Measurements from ENCODE around the gene CYP24A1. TPM values are rescaled to one million over a fixed set of nuclear protein-coding genes. Genes with fewer than 3 reads are reported as not detected.

Gene CYP24A1
- total and polyA plus RNA-seq, 2 of the 13 experiments (the other 11 are each of a cell fraction or from before 2014, with no cell fraction given) = 9.4 to 32.7 TPM

GRCh38 chr20:54199721-54200176 is 26.0 kb upstream of the CYP24A1 start (continued):
- TF ChIP-seq E2F2 (CRISPR knock-in tag; IDR thresholded peaks at IDR 0.05; ENCODE audit: borderline replicate concordance) = no peak
- no peak for TF ChIP-seq ZNF513 (CRISPR knock-in tag; conservative IDR thresholded peaks at IDR 0.05)
- TF ChIP-seq SRF (IDR thresholded peaks at IDR 0.05; ENCODE audit: low read depth, low read length) = peak; percentile 37; the same call in 1 of the 2 replicates
- TF ChIP-seq THYN1 (CRISPR knock-in tag; IDR thresholded peaks at IDR 0.05; ENCODE audit: borderline replicate concordance, low read depth) = no peak
- TF ChIP-seq TEF (CRISPR knock-in tag; IDR thresholded peaks at IDR 0.05) = no peak
- TF ChIP-seq ZHX1 (CRISPR knock-in tag; IDR thresholded peaks at IDR 0.05; ENCODE audit: low read depth) = no peak
- TF ChIP-seq SETDB1 (CRISPR knock-in tag; IDR thresholded peaks at IDR 0.05; ENCODE audit: borderline replicate concordance) = no peak
- TF ChIP-seq ZNF296 (CRISPR knock-in tag; conservative IDR thresholded peaks at IDR 0.05) = no peak
- TF ChIP-seq MTF1 (CRISPR knock-in tag; IDR thresholded peaks at IDR 0.05) = no peak
- peak; percentile 27; the same call in 1 of the 2 replicates for TF ChIP-seq SOX5 (CRISPR knock-in tag; IDR thresholded peaks at IDR 0.05; ENCODE audit: borderline replicate concordance)
- TF ChIP-seq ZBTB1 (CRISPR knock-in tag; IDR thresholded peaks at IDR 0.05; ENCODE audit: borderline replicate concordance) = no peak
- no peak for TF ChIP-seq DMTF1 (CRISPR knock-in tag; IDR thresholded peaks at IDR 0.05)
- no peak for TF ChIP-seq ZBTB20 (CRISPR knock-in tag; IDR thresholded peaks at IDR 0.05; ENCODE audit: borderline replicate concordance, low read depth)
- TF ChIP-seq GRHL1 (CRISPR knock-in tag; conservative IDR thresholded peaks at IDR 0.05) = no peak
- TF ChIP-seq ARNT2 (CRISPR knock-in tag; IDR thresholded peaks at IDR 0.05; ENCODE audit: low read depth) = 0 out of 2 replicates have a peak, but pooled peaks have one; percentile 37
- TF ChIP-seq ZNF850 (CRISPR knock-in tag; conservative IDR thresholded peaks at IDR 0.05) = no peak
